Smooth muscle cell (in vitro differentiated cells): ENCODE measurements around the gene AJM1. TPM values are rescaled to one million over a fixed set of nuclear protein-coding genes. Genes with fewer than 3 reads are reported as not detected.

Experiments used
- microRNA-seq: library from miRNA; unstranded; fragments of <30 nt; microRNA quantifications from one replicate; pipeline ENCODE4, GENCODE V29; 2016; ENCODE audit warnings: borderline number of aligned reads
- polyA plus RNA-seq: library from polyadenylated mRNA; unstranded; fragments of >200 nt; fragmentation: Nextera tagmentation; extraction: Ambion mirVana; gene quantifications from 2 replicates; pipeline ENCODE4 v1.2.1, GENCODE V29; 2016
- small RNA-seq: library from RNA; depleted of rRNA; stranded (forward); fragments of <200 nt; gene quantifications from one replicate; pipeline ENCODE3, GENCODE V24; 2014
- total RNA-seq: library from RNA; depleted of rRNA; stranded (reverse); fragments of >200 nt; gene quantifications from 2 replicates; pipeline ENCODE4 v1.2.3, GENCODE V29; 2014

AJM1 gene
- total and polyA plus RNA-seq, 2 experiments from 2014 or later, result 1.8 to 2.9 TPM

Small RNA genes within 50 kb of the gene (microRNA-seq; reads per million reads assigned to microRNA genes)
- gene MIR4292 (not detected), gene MIR4479 (3.5 reads per million)

Small RNA genes within 50 kb of the gene (small RNA-seq; reads per million reads assigned to genes)
- not detected for gene AL355987.2
- gene MIR4292, result not detected
- gene MIR4479, result not detected

Other genes starting within 250 kb of the AJM1 start
- gene EGFL7, start 179.6 kb upstream of the AJM1 start, total RNA-seq, result 60.3 and 61.8 TPM in 2 replicates
- 196 and 239 TPM in 2 replicates for gene EGFL7, start 179.6 kb upstream of the AJM1 start, polyA plus RNA-seq
- 42.9 and 48.6 TPM in 2 replicates for gene AGPAT2, start 155.0 kb upstream of the AJM1 start, total RNA-seq
- gene AGPAT2, start 155.0 kb upstream of the AJM1 start, polyA plus RNA-seq, result 105 and 122 TPM in 2 replicates
- 14.6 and 25.5 TPM in 2 replicates for gene DIPK1B, start 129.9 kb upstream of the AJM1 start, total RNA-seq
- 57.8 and 58.5 TPM in 2 replicates for gene DIPK1B, start 129.9 kb upstream of the AJM1 start, polyA plus RNA-seq
- not detected in 2 replicates for gene LCN10, start 99.5 kb upstream of the AJM1 start, total RNA-seq
- gene LCN10, start 99.5 kb upstream of the AJM1 start, polyA plus RNA-seq, result not detected in 2 replicates
- gene LCN6, start 94.0 kb upstream of the AJM1 start, total RNA-seq, result not detected in 2 replicates
- not detected in 2 replicates for gene LCN6, start 94.0 kb upstream of the AJM1 start, polyA plus RNA-seq
- not detected in 2 replicates for gene LCN8, start 84.2 kb upstream of the AJM1 start, total RNA-seq
- not detected in 2 replicates for gene LCN8, start 84.2 kb upstream of the AJM1 start, polyA plus RNA-seq
- gene LCN15, start 78.0 kb upstream of the AJM1 start, total RNA-seq, result not detected in 2 replicates
- gene LCN15, start 78.0 kb upstream of the AJM1 start, polyA plus RNA-seq, result not detected in 2 replicates
- 59.2 and 75.4 TPM in 2 replicates for gene TMEM141, start 51.1 kb upstream of the AJM1 start, total RNA-seq
- 112 and 118 TPM in 2 replicates for gene TMEM141, start 51.1 kb upstream of the AJM1 start, polyA plus RNA-seq
- 1.2 and 2.0 TPM in 2 replicates for gene CCDC183, start 46.1 kb upstream of the AJM1 start, total RNA-seq
- 3.7 and 9.4 TPM in 2 replicates for gene CCDC183, start 46.1 kb upstream of the AJM1 start, polyA plus RNA-seq
- 41.5 and 54.3 TPM in 2 replicates for gene RABL6, start 34.5 kb upstream of the AJM1 start, total RNA-seq
- 81.6 and 97.2 TPM in 2 replicates for gene RABL6, start 34.5 kb upstream of the AJM1 start, polyA plus RNA-seq
- 110 and 173 TPM in 2 replicates for gene PHPT1, start 6.9 kb downstream of the AJM1 start, total RNA-seq
- 381 and 435 TPM in 2 replicates for gene PHPT1, start 6.9 kb downstream of the AJM1 start, polyA plus RNA-seq
- gene MAMDC4, start 9.9 kb downstream of the AJM1 start, total RNA-seq, result 3.8 TPM in 2 replicates
- gene MAMDC4, start 9.9 kb downstream of the AJM1 start, polyA plus RNA-seq, result 7.5 and 8.0 TPM in 2 replicates
- 304 and 306 TPM in 2 replicates for gene EDF1, start 23.8 kb downstream of the AJM1 start, total RNA-seq
- gene EDF1, start 23.8 kb downstream of the AJM1 start, polyA plus RNA-seq, result 492 and 548 TPM in 2 replicates
- gene TRAF2, start 44.0 kb downstream of the AJM1 start, total RNA-seq, result 6.2 and 7.0 TPM in 2 replicates
- gene TRAF2, start 44.0 kb downstream of the AJM1 start, polyA plus RNA-seq, result 15.9 and 18.0 TPM in 2 replicates
- 70.5 and 103 TPM in 2 replicates for gene FBXW5, start 102.3 kb downstream of the AJM1 start, total RNA-seq
- gene FBXW5, start 102.3 kb downstream of the AJM1 start, polyA plus RNA-seq, result 105 and 109 TPM in 2 replicates
- not detected in 2 replicates for gene C8G, start 102.8 kb downstream of the AJM1 start, total RNA-seq
- 1.4 TPM in 1 of 2 replicates, not detected in the other for gene C8G, start 102.8 kb downstream of the AJM1 start, polyA plus RNA-seq
- not detected in 2 replicates for gene LCN12, start 109.8 kb downstream of the AJM1 start, total RNA-seq
- not detected in 2 replicates for gene LCN12, start 109.8 kb downstream of the AJM1 start, polyA plus RNA-seq
- 119 and 145 TPM in 2 replicates for gene PTGDS, start 135.0 kb downstream of the AJM1 start, total RNA-seq
- gene PTGDS, start 135.0 kb downstream of the AJM1 start, polyA plus RNA-seq, result 597 and 611 TPM in 2 replicates
- gene LCNL1, start 140.5 kb downstream of the AJM1 start, total RNA-seq, result 0.67 and 1.1 TPM in 2 replicates
- 0.85 and 0.89 TPM in 2 replicates for gene LCNL1, start 140.5 kb downstream of the AJM1 start, polyA plus RNA-seq
- gene PAXX, start 149.9 kb downstream of the AJM1 start, total RNA-seq, result 27.4 and 29.0 TPM in 2 replicates
- 61.4 and 62.0 TPM in 2 replicates for gene PAXX, start 149.9 kb downstream of the AJM1 start, polyA plus RNA-seq
- gene CLIC3, start 154.1 kb downstream of the AJM1 start, total RNA-seq, result 15.2 and 36.8 TPM in 2 replicates
- gene CLIC3, start 154.1 kb downstream of the AJM1 start, polyA plus RNA-seq, result 43.9 and 69.9 TPM in 2 replicates
- 15.9 and 23.0 TPM in 2 replicates for gene ABCA2, start 185.8 kb downstream of the AJM1 start, total RNA-seq
- gene ABCA2, start 185.8 kb downstream of the AJM1 start, polyA plus RNA-seq, result 26.2 and 29.0 TPM in 2 replicates
- not detected in 2 replicates for gene FUT7, start 189.6 kb downstream of the AJM1 start, total RNA-seq
- gene FUT7, start 189.6 kb downstream of the AJM1 start, polyA plus RNA-seq, result 0.51 TPM in 1 of 2 replicates, not detected in the other
- 5.9 and 9.9 TPM in 2 replicates for gene NPDC1, start 203.7 kb downstream of the AJM1 start, total RNA-seq
- gene NPDC1, start 203.7 kb downstream of the AJM1 start, polyA plus RNA-seq, result 19.3 and 38.8 TPM in 2 replicates
- gene ENTPD2, start 211.6 kb downstream of the AJM1 start, total RNA-seq, result not detected in 2 replicates
- gene ENTPD2, start 211.6 kb downstream of the AJM1 start, polyA plus RNA-seq, result 0.30 and 0.78 TPM in 2 replicates
- 1.9 and 2.1 TPM in 2 replicates for gene SAPCD2, start 228.1 kb downstream of the AJM1 start, total RNA-seq
- gene SAPCD2, start 228.1 kb downstream of the AJM1 start, polyA plus RNA-seq, result 3.9 and 5.0 TPM in 2 replicates
- 5.8 and 7.2 TPM in 2 replicates for gene UAP1L1, start 235.0 kb downstream of the AJM1 start, total RNA-seq
- gene UAP1L1, start 235.0 kb downstream of the AJM1 start, polyA plus RNA-seq, result 22.5 and 23.8 TPM in 2 replicates
- gene MAN1B1, start 244.5 kb downstream of the AJM1 start, total RNA-seq, result 62.9 and 70.9 TPM in 2 replicates
- gene MAN1B1, start 244.5 kb downstream of the AJM1 start, polyA plus RNA-seq, result 97.1 and 109 TPM in 2 replicates